Measurements from ENCODE around the gene PPT2.
"Not testable (repeated sequence)": the region's sequence is repeated elsewhere in the genome, so short reads cannot be mapped to it uniquely, and the experiment has no call there.

PPT2 gene

DNA sequence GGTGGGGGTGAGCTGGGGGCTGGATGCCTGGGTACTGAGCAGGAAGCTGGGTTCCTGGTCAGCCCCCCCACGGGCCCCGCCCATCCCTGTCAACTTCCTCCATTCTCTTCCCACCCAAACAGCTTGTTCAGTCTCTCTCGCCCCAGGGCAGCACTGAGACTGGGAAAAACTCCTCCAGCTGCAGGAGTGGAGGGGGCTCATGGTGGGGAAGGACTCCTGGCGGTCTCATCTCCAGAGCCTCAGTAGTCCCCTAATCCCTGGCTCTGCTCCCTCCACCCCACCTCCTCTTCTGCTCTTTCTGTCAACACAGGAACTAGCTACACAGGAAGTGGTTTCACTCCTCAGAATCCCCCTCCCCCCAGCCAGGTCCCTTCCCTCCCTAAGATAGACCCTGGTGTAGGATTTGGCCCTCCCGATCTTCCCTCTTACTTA, 38.7 kb downstream of the PPT2 start, which contains the start of gene GPSM3:
Gene GPSM3, minus strand, starts transcription at position 36 of the 432 bp plus-strand sequence. CDS start 130 bp downstream, outside the sequence.
- H2BK120ac ChIP-seq (ENCODE audit: low read depth, low read length), result peak within 1 kb of the TSS; percentile 88
- no CpG with 5 or more reads among the region's 5 CpGs for WGBS, 2 donors (ENCODE audit: extremely low coverage in 2 of 2, insufficient read length in 2 of 2, insufficient replicate concordance in 1 of 2)

DNA sequence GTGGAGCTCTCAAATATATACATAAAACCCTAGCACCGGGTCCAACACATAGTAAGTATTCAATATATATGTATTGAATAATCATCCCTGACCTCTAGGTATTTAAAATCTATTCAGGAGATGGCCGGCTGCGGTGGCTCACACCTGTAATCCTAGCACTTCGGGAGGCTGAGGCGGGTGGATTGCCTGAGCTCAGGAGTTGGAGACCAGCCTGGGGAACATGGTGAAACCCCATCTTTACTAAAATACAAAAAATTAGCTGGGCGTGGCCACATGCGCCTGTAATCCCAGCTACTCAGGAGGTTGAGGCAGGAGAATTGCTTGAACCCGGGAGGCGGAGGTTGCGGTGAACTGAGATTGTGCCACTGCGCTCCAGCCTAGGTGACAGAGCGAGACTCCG, 39.2 kb downstream of the PPT2 start:
- H2BK5ac ChIP-seq (ENCODE audit: low read length); H4K91ac ChIP-seq (ENCODE audit: low read depth, low read length, poor library complexity); H3K14ac ChIP-seq (ENCODE audit: low read length); H3K9me3 ChIP-seq (replicated peaks in 1 of 2; ENCODE audit: control insufficient read depth in 2 of 2, insufficient read depth in 1 of 2, low read depth in 1 of 2, low read length in 2 of 2); H4K8ac ChIP-seq (ENCODE audit: low read depth, low read length); H3K27me3 ChIP-seq (ENCODE audit: control insufficient read depth in 3 of 3, insufficient read depth in 3 of 3, low read depth in 1 of 3, low read length in 3 of 3); H3K9ac ChIP-seq (ENCODE audit: low read depth, low read length, poor library complexity); H3K79me1 ChIP-seq (ENCODE audit: low read depth, low read length); H3K4me2 ChIP-seq (ENCODE audit: insufficient read depth, low read length, poor library complexity, severe bottlenecking); H3K18ac ChIP-seq (ENCODE audit: low read length); H2BK15ac ChIP-seq (ENCODE audit: low read length); DNase-seq (ENCODE audit: low spot score); H3K36me3 ChIP-seq (replicated peaks in 1 of 2; ENCODE audit: control insufficient read depth in 2 of 2, insufficient read depth in 2 of 2, low read length in 2 of 2); H2BK12ac ChIP-seq (ENCODE audit: low read length); H3K4ac ChIP-seq (ENCODE audit: low read length); H2AK5ac ChIP-seq (ENCODE audit: low read depth, low read length); H3K23ac ChIP-seq (ENCODE audit: low read depth, low read length, poor library complexity); H2BK120ac ChIP-seq (ENCODE audit: low read depth, low read length); H3K4me3 ChIP-seq (ENCODE audit: low read length in 2 of 2); H3K27ac ChIP-seq (replicated peaks; ENCODE audit: low read length): not testable (repeated sequence)
- peaks cover 37 to 41% of the 10 kb centered on the region in 2 donors for H3K4me1 ChIP-seq (ENCODE audit: control insufficient read depth in 2 of 2, insufficient read depth in 1 of 2, low read depth in 1 of 2, low read length in 2 of 2)
- peak overlapping the region; percentile 59 for H2AFZ ChIP-seq (ENCODE audit: low read length)
- WGBS, 2 donors (ENCODE audit: extremely low coverage in 2 of 2, insufficient read length in 2 of 2, insufficient replicate concordance in 1 of 2), result no CpG with 5 or more reads among the region's 13 CpGs

More for the DNA sequence above, 38.7 kb downstream of the PPT2 start, which contains the start of gene GPSM3:
- Histone ChIP-seq H2BK15ac (ENCODE audit: low read length) (peak within 1 kb of the TSS; percentile 97), H3K4me1 (ENCODE audit: control insufficient read depth in 2 of 2, insufficient read depth in 1 of 2, low read depth in 1 of 2, low read length in 2 of 2) (peaks cover 39 to 41% of the 10 kb centered on the region in 2 donors), H2BK12ac (ENCODE audit: low read length) (peak within 1 kb of the TSS; percentile 99), H3K23ac (ENCODE audit: low read depth, low read length, poor library complexity) (peak within 1 kb of the TSS; percentile 44), H3K36me3 (replicated peaks in 1 of 2; ENCODE audit: control insufficient read depth in 2 of 2, insufficient read depth in 2 of 2, low read length in 2 of 2) (peaks cover 3 to 6% of the 10 kb centered on the region in 2 donors), H3K4me3 (ENCODE audit: low read length in 2 of 2) (no peak within 1 kb of the TSS), H2BK5ac (ENCODE audit: low read length) (peak within 1 kb of the TSS; percentile 88), H4K91ac (ENCODE audit: low read depth, low read length, poor library complexity) (peak within 1 kb of the TSS; percentile 83), H3K14ac (ENCODE audit: low read length) (peak within 1 kb of the TSS; percentile 58), H3K9ac (ENCODE audit: low read depth, low read length, poor library complexity) (no peak within 1 kb of the TSS), H3K4ac (ENCODE audit: low read length) (peak within 1 kb of the TSS; percentile 53), H4K8ac (ENCODE audit: low read depth, low read length) (no peak within 1 kb of the TSS), H2AFZ (ENCODE audit: low read length) (peak within 1 kb of the TSS; percentile 59), H3K27ac (replicated peaks; ENCODE audit: low read length) (peak within 1 kb of the TSS; percentile 98), H3K18ac (ENCODE audit: low read length) (peak within 1 kb of the TSS; percentile 93), H3K79me1 (ENCODE audit: low read depth, low read length) (peaks cover 4% of the 10 kb centered on the region), H2AK5ac (ENCODE audit: low read depth, low read length) (peak within 1 kb of the TSS; percentile 58), H3K4me2 (ENCODE audit: insufficient read depth, low read length, poor library complexity, severe bottlenecking) (no peak within 1 kb of the TSS), H3K27me3 (ENCODE audit: control insufficient read depth in 3 of 3, insufficient read depth in 3 of 3, low read depth in 1 of 3, low read length in 3 of 3) (no peaks in the 10 kb centered on the region), H3K9me3 (replicated peaks in 1 of 2; ENCODE audit: control insufficient read depth in 2 of 2, insufficient read depth in 1 of 2, low read depth in 1 of 2, low read length in 2 of 2) (no peaks in the 10 kb centered on the region)
- DNase-seq (ENCODE audit: low spot score), result no peak

DNA sequence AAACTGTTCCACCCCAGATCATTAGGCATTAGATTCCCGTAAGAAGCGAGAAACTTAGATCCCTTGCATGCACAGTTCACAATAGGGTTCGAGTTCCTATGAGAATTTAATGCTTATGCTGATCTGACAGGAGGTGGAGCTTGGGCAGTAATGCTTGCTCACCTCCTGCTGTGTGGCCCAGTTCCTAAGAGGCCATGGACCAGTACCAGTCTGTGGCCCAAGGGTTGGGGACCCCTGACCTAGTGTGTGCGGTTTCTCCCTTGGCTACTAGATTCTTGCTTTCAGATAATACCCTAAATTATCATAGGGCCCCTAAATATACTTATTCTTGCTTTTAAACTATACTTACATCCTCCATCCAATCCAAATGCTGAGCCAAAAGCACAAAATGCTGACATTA, 40.4 kb downstream of the PPT2 start:
- Histone ChIP-seq H3K9me3 (replicated peaks in 1 of 2; ENCODE audit: control insufficient read depth in 2 of 2, insufficient read depth in 1 of 2, low read depth in 1 of 2, low read length in 2 of 2) (no peaks in the 10 kb centered on the region), H3K4ac (ENCODE audit: low read length) (no peak overlapping the region), H3K4me2 (ENCODE audit: insufficient read depth, low read length, poor library complexity, severe bottlenecking) (no peak overlapping the region), H2BK5ac (ENCODE audit: low read length) (no peak overlapping the region), H4K91ac (ENCODE audit: low read depth, low read length, poor library complexity) (no peak overlapping the region), H3K4me1 (ENCODE audit: control insufficient read depth in 2 of 2, insufficient read depth in 1 of 2, low read depth in 1 of 2, low read length in 2 of 2) (peaks cover 31 to 37% of the 10 kb centered on the region in 2 donors), H3K27me3 (ENCODE audit: control insufficient read depth in 3 of 3, insufficient read depth in 3 of 3, low read depth in 1 of 3, low read length in 3 of 3) (no peaks in the 10 kb centered on the region), H3K79me1 (ENCODE audit: low read depth, low read length) (no peaks in the 10 kb centered on the region), H2AK5ac (ENCODE audit: low read depth, low read length) (peak overlapping the region; percentile 47), H3K27ac (replicated peaks; ENCODE audit: low read length) (no peak overlapping the region), H2AFZ (ENCODE audit: low read length) (no peak overlapping the region), H3K23ac (ENCODE audit: low read depth, low read length, poor library complexity) (no peak overlapping the region), H3K4me3 (ENCODE audit: low read length in 2 of 2) (peak overlapping the region in 1 of 2 donors; percentile 51), H3K36me3 (replicated peaks in 1 of 2; ENCODE audit: control insufficient read depth in 2 of 2, insufficient read depth in 2 of 2, low read length in 2 of 2) (no peaks in the 10 kb centered on the region), H3K14ac (ENCODE audit: low read length) (no peak overlapping the region), H4K8ac (ENCODE audit: low read depth, low read length) (no peak overlapping the region), H2BK120ac (ENCODE audit: low read depth, low read length) (no peak overlapping the region), H3K18ac (ENCODE audit: low read length) (no peak overlapping the region), H2BK15ac (ENCODE audit: low read length) (no peak overlapping the region), H2BK12ac (ENCODE audit: low read length) (peak overlapping the region; percentile 2), H3K9ac (ENCODE audit: low read depth, low read length, poor library complexity) (no peak overlapping the region)
- no CpG with 5 or more reads among the region's 4 CpGs for WGBS, 2 donors (ENCODE audit: extremely low coverage in 2 of 2, insufficient read length in 2 of 2, insufficient replicate concordance in 1 of 2)
- no peak for DNase-seq (ENCODE audit: low spot score)

DNA sequence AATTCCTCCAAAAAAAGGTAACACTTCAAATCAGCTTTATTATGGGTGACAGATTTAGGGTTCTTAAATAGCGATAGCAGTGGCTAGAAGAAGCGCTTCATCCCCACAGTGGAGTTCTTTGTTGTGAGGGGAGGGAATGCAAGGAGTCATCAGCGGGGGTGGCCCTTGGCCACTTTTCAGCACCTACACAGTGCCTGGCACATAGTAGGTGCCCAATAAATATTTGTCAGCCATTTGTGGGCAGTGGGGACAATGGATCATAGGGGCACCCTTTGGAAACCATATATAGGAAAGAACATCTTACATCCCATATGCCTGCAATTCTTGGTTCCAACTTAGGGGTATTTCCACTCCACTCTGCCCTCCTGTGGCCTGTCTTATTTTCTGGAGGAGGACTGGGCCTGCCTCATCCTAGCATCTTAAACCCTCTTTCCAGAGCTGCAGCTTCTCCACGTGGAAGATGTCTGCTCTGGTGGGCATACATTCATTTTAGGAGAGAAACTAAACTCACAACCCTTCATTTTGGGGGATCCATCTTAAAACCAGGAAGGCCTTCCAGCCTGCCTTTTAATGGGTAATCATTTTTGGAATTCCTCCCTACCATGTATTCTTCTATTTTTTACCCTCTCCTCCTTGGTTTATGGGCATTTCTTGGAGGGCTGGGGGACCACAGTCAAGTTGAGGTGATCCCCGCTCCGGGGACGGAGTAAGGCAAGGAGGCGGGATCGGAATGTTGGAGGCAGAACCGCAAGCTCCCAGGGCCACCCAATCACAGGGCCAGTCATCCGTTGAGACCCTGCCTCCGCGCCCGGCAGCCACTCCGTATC, 41.1 kb downstream of the PPT2 start:
- Histone ChIP-seq H3K36me3 (replicated peaks in 1 of 2; ENCODE audit: control insufficient read depth in 2 of 2, insufficient read depth in 2 of 2, low read length in 2 of 2) (no peaks in the 10 kb centered on the region), H2AFZ (ENCODE audit: low read length) (no peak overlapping the region), H4K8ac (ENCODE audit: low read depth, low read length) (no peak overlapping the region), H4K91ac (ENCODE audit: low read depth, low read length, poor library complexity) (no peak overlapping the region), H3K23ac (ENCODE audit: low read depth, low read length, poor library complexity) (peak overlapping the region; percentile 100), H3K4me1 (ENCODE audit: control insufficient read depth in 2 of 2, insufficient read depth in 1 of 2, low read depth in 1 of 2, low read length in 2 of 2) (peaks cover 31 to 37% of the 10 kb centered on the region in 2 donors), H3K4ac (ENCODE audit: low read length) (no peak overlapping the region), H2BK12ac (ENCODE audit: low read length) (no peak overlapping the region), H3K79me1 (ENCODE audit: low read depth, low read length) (no peaks in the 10 kb centered on the region), H3K9me3 (replicated peaks in 1 of 2; ENCODE audit: control insufficient read depth in 2 of 2, insufficient read depth in 1 of 2, low read depth in 1 of 2, low read length in 2 of 2) (no peaks in the 10 kb centered on the region), H3K27me3 (ENCODE audit: control insufficient read depth in 3 of 3, insufficient read depth in 3 of 3, low read depth in 1 of 3, low read length in 3 of 3) (no peaks in the 10 kb centered on the region), H3K4me2 (ENCODE audit: insufficient read depth, low read length, poor library complexity, severe bottlenecking) (peak overlapping the region; percentile 53), H3K14ac (ENCODE audit: low read length) (no peak overlapping the region), H2BK15ac (ENCODE audit: low read length) (no peak overlapping the region), H2AK5ac (ENCODE audit: low read depth, low read length) (no peak overlapping the region), H3K27ac (replicated peaks; ENCODE audit: low read length) (peak overlapping the region; percentile 92), H2BK5ac (ENCODE audit: low read length) (no peak overlapping the region), H3K4me3 (ENCODE audit: low read length in 2 of 2) (peak overlapping the region; percentile 51 to 64), H3K9ac (ENCODE audit: low read depth, low read length, poor library complexity) (no peak overlapping the region), H3K18ac (ENCODE audit: low read length) (peak overlapping the region; percentile 24), H2BK120ac (ENCODE audit: low read depth, low read length) (no peak overlapping the region)
- DNase-seq (ENCODE audit: low spot score), result no peak
- no CpG with 5 or more reads among the region's 15 CpGs for WGBS, 2 donors (ENCODE audit: extremely low coverage in 2 of 2, insufficient read length in 2 of 2, insufficient replicate concordance in 1 of 2)
